Fibroblast of mammary gland (primary cell): Measurements from ENCODE around the gene CABP7.

ENCODE experiments used
- DNase-seq: peaks from one replicate; pipeline ENCODE4 v3.0.0-alpha.2; 2010; ENCODE audit warnings: low read depth
- H3K4me3 ChIP-seq: 2 replicates; pipeline ENCODE4 v1.5.1; 2011; ENCODE audit warnings: low read depth, mild to moderate bottlenecking, low read length, moderate library complexity; ENCODE audit not compliant: control insufficient read depth
- TF ChIP-seq, protein P1 (sequence below): conservative IDR thresholded peaks from 2 replicates; pipeline ENCODE4 v1.5.1; 2011; ENCODE audit warnings: low read depth, low read length, inconsistent platforms; ENCODE audit not compliant: control insufficient read depth, insufficient read depth

CABP7 gene

DNA sequence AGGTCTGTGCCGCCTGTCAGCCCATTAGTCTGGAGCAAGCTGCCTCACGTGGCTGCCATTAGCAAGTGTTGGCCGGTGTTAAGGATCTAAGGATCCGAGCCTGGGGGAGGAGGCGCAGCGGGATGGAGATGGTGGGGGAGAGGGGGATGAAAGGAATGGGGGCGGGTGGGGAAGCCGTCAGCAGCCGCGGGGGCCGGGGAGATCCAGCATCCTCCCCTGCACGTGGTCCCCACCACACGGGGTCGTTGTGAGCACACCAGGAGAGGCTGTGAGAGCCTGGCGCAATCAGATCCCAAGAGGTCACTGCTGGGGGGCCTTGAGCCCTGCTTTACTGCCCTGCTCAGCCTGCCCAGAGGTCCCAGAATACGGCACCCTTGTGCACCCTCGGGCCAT is 7.3 kb downstream of the CABP7 start:
- TF ChIP-seq, protein P1, sequence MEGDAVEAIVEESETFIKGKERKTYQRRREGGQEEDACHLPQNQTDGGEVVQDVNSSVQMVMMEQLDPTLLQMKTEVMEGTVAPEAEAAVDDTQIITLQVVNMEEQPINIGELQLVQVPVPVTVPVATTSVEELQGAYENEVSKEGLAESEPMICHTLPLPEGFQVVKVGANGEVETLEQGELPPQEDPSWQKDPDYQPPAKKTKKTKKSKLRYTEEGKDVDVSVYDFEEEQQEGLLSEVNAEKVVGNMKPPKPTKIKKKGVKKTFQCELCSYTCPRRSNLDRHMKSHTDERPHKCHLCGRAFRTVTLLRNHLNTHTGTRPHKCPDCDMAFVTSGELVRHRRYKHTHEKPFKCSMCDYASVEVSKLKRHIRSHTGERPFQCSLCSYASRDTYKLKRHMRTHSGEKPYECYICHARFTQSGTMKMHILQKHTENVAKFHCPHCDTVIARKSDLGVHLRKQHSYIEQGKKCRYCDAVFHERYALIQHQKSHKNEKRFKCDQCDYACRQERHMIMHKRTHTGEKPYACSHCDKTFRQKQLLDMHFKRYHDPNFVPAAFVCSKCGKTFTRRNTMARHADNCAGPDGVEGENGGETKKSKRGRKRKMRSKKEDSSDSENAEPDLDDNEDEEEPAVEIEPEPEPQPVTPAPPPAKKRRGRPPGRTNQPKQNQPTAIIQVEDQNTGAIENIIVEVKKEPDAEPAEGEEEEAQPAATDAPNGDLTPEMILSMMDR = peak; percentile 44
- peak; percentile 49 for DNase-seq
- H3K4me3 ChIP-seq = no peak overlapping the region

DNA sequence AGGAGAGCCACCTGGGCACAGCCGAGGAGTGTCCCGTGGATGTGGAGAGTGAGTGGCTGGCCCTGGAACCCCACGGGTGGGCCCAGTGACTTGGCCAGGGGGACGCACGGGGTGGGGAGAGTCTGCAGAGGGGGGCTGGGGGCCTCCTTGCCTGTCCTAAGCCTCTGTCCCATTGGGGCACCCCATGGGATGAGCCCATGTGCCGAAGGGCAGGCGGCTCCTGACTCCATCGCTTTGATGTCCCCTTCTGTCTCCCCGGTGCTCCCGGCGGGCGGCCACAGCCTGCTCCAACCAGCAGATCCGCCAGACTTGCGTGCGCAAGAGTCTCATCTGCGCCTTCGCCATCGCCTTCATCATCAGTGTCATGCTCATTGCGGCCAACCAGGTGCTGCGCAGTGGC is 9.4 kb downstream of the CABP7 start:
- H3K4me3 ChIP-seq = no peak overlapping the region
- TF ChIP-seq, protein P1 = no peak

DNA sequence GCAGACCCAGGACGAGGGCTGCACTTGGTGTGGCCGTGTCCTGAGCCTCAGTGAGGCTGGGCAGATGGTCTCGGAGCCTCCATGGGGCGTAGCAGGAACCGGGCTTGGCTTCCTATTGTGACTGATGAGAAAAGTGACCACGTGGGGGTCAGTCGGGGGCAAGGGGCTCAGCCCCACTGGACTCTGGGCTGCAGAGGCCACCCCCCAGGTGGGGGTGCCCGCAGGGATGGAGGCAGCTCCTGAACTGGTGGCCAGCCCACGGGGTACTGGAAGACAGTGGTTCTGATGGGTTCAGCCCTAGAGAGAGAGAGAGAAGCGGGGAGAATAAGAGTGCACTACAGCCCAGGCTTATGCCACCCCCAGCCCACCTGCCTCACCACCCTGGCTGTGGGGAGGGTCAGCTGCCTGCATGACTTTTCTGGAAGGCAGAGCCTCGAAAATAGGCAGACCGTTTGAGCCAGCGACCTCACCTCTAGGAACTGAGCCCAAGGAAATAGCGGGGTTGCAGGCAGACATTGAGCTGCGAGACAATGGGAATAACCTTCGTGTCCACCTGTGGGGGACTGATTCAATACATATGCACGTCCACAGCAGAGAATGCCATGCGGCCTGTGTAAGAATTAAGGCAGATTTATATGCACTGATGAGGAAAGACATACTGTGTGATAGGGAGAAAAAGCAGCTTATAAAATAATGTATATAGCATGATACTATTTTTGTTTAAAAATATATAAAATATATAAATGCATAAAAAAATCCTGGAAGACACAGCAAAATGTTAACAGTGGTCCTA is 11.5 kb downstream of the CABP7 start:
- TF ChIP-seq, protein P1 = no peak
- no peak for DNase-seq
- no peak overlapping the region for H3K4me3 ChIP-seq

More for the DNA sequence above, 9.4 kb downstream of the CABP7 start:
- DNase-seq = no peak

DNA sequence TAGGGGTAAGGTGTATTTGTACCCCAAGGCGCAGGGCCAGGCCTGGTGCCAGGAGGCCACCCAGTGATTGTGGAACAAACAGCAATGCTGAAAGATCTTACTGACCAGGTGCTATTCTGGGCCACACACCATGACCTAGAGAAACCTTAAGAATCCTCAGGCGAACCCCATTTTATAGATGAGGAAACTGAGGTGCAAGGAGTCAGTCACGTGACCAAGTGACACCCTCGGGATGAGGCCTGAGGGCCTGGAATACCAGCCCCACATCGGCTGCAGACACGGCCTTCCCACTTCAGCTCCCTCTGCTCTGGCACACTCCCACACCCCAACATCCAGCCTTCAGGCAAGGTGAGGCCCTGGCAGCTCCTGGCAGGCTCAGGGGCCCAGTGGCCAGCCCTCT is 13.1 kb downstream of the CABP7 start:
- DNase-seq = no peak
- TF ChIP-seq, protein P1 = no peak
- no peak overlapping the region for H3K4me3 ChIP-seq

DNA sequence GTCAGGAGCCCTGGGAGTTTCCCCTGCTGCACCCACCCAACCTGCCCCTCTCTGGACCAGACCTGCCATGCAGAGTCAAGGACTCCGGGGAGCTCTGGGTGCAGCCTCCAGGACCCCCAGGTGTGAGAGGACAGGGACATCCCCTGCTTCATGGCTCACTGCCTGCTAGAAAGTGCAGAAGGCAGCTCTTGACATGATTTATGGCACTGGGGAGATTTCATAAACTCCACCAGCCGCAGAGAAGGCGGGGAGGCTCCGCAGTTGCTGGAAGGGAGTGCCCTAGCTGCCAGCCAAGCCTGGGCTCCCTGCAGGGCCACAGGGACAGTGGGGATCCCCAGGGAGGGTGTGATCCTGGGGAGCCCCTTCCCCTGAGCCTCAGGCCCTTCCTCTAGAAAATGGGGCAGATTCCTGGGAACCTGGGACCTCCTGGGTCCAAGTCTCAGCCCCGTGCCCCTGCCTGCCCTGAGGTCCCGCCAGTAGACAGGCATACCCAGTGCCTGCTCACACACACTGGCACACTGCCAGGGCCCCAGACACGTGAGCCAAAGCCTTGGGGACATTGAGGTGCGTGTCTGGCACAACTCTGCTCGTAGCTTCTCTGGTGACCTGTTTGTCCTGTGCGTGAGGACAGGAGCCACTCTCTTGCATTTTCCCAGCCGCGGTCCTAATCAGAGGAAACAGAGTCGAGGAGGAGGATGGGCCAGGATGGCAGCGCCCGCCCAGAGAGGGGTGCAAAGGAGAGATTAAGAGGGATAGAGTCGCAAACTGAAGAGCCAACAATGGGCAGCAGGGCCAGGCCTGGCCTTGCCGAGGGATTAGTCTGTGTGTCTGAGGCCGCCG is 13.8 kb downstream of the CABP7 start:
- TF ChIP-seq, protein P1 = no peak
- H3K4me3 ChIP-seq = no peak overlapping the region
- peak; percentile 5 for DNase-seq

DNA sequence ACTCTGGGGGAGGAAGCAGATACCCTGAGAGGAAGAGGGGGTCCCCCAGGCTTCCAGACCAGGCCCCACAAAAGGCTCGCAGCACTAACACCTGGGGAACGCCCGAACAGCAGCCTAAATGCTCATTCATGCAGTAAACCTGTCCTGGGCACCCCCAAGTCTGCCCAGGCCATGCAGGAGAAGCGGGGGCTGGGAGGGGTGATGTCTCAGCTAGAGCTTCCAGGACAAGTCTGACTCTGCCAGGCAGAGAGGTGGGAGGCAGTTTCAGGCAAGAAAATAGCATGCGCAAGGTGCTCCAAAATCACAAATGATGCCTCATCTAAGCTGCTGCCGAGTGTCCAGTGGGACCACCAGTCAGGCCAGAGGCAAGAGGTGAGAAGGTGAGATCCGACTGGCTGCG is 14.6 kb downstream of the CABP7 start:
- no peak for DNase-seq
- H3K4me3 ChIP-seq = no peak overlapping the region
- TF ChIP-seq, protein P1 = no peak
